Tibial artery (tissue), 4 donors: Measurements from ENCODE around the gene INA.

Source experiments
- DNase-seq, 2 donors: peaks; one replicate each; pipeline ENCODE4 v3.0.0-alpha.2; 2019
- H3K27ac ChIP-seq, 2 donors: fragments of 200-600 bp; sonication (generic) in 1 of 2; 1 replicate in 1 of 2; 2 replicates in 1 of 2; pipeline ENCODE4 v1.5.1; 2018 to 2019; ENCODE audit warnings: mild to moderate bottlenecking in 1 of 2
- H3K27me3 ChIP-seq, 2 donors: fragments of 200-600 bp; sonication (generic) in 1 of 2; one replicate each; pipeline versions ENCODE4 v1.5.1 to v1.6.0; 2016 to 2019
- H3K36me3 ChIP-seq, 3 donors: fragments of 200-600 bp; sonication (generic) in 2 of 3; one replicate each; pipeline ENCODE4 v1.5.1; 2016 to 2019; ENCODE audit warnings: mild to moderate bottlenecking in 2 of 3
- H3K4me1 ChIP-seq, 4 donors: fragments of 200-600 bp; sonication (generic) in 2 of 4; 1 replicate in 3 of 4; 2 replicates in 1 of 4; pipeline ENCODE4 v1.5.1; 2016 to 2019
- H3K4me3 ChIP-seq, 2 donors: fragments of 200-600 bp; sonication (generic) in 1 of 2; 1 replicate in 1 of 2; 2 replicates in 1 of 2; pipeline ENCODE4 v1.5.1; 2018 to 2019; ENCODE audit warnings: mild to moderate bottlenecking in 2 of 2
- H3K9me3 ChIP-seq, 3 donors: fragments of 200-600 bp; sonication (generic) in 1 of 3; one replicate each; pipeline ENCODE4 v1.5.1; 2016 to 2019
- CTCF ChIP-seq, 2 experiments: fragments of 200-600 bp in 1 of 2; fragments of 450-650 bp in 1 of 2; IDR thresholded peaks; one replicate each; pipeline ENCODE4 v1.5.1; 2017 to 2019; ENCODE audit warnings: antibody characterized with exemption in 2 of 2, mild to moderate bottlenecking in 1 of 2, moderate library complexity in 1 of 2
- intact Hi-C: fragments of 100-400 bp; cut with DNase I; formaldehyde crosslinking; loops from one replicate; pipeline ENCODE4 v1.15.0; 2023; ENCODE audit warnings: low total_unique reads

INA gene

GRCh38 chr10:103259989-103260388, 16.9 kb upstream of the INA start:
- no peaks in the 10 kb centered on the region for H3K4me1 ChIP-seq
- TF ChIP-seq CTCF (IDR thresholded peaks at IDR 0.05) = no peak
- H3K36me3 ChIP-seq = no peaks in the 10 kb centered on the region
- no peak overlapping the region for H3K27ac ChIP-seq
- no peak overlapping the region for H3K4me3 ChIP-seq
- H3K27me3 ChIP-seq = peaks cover 0 to 15% of the 10 kb centered on the region in 2 donors
- no peaks in the 10 kb centered on the region for H3K9me3 ChIP-seq
- intact Hi-C loops = no loop called here
- DNase-seq = no peak

GRCh38 chr10:103262229-103262628, 14.7 kb upstream of the INA start:
- DNase-seq = no peak
- no peaks in the 10 kb centered on the region for H3K9me3 ChIP-seq
- H3K4me1 ChIP-seq = no peaks in the 10 kb centered on the region
- H3K36me3 ChIP-seq = no peaks in the 10 kb centered on the region
- intact Hi-C loops = no loop called here
- H3K4me3 ChIP-seq = no peak overlapping the region
- no peak overlapping the region for H3K27ac ChIP-seq
- H3K27me3 ChIP-seq = peaks cover 0 to 15% of the 10 kb centered on the region in 2 donors
- TF ChIP-seq CTCF (IDR thresholded peaks at IDR 0.05) = no peak

- Histone ChIP-seq H3K27me3 (peaks cover 0 to 24% of the 10 kb centered on the region in 2 donors), H3K27ac (no peak overlapping the region), H3K36me3 (no peaks in the 10 kb centered on the region), H3K9me3 (no peaks in the 10 kb centered on the region), H3K4me3 (no peak overlapping the region), H3K4me1 (no peaks in the 10 kb centered on the region)
- no peak for TF ChIP-seq CTCF (IDR thresholded peaks at IDR 0.05)
- intact Hi-C loops = no loop called here
- DNase-seq = peak in 1 of 2 donors; percentile 56
These were observed 11.1 kb upstream of the INA start for GRCh38 chr10:103265717-103266329.

- Histone ChIP-seq H3K9me3 (no peaks in the 10 kb centered on the region), H3K36me3 (no peaks in the 10 kb centered on the region), H3K4me3 (no peak overlapping the region), H3K27me3 (peaks cover 6 to 26% of the 10 kb centered on the region in 2 donors), H3K27ac (no peak overlapping the region), H3K4me1 (peaks cover 0 to 29% (median 24%) of the 10 kb centered on the region in 4 donors)
- peak; percentile 29 to 76 for DNase-seq
- TF ChIP-seq CTCF (IDR thresholded peaks at IDR 0.05) = no peak
- intact Hi-C loops = no loop called here
These were observed 3.9 kb upstream of the INA start for GRCh38 chr10:103273041-103273441.

GRCh38 chr10:103276251-103276895, 565 bp upstream of the INA start:
- H3K36me3 ChIP-seq = no peaks in the 10 kb centered on the region
- no peak overlapping the region for H3K4me3 ChIP-seq
- DNase-seq = no peak
- peaks cover 12 to 56% of the 10 kb centered on the region in 2 donors for H3K27me3 ChIP-seq
- H3K9me3 ChIP-seq = no peaks in the 10 kb centered on the region
- TF ChIP-seq CTCF (IDR thresholded peaks at IDR 0.05) = no peak
- peaks cover 0 to 31% (median 25%) of the 10 kb centered on the region in 4 donors for H3K4me1 ChIP-seq
- H3K27ac ChIP-seq = no peak overlapping the region
- intact Hi-C loops = no loop called here
